Mammary epithelial cell (primary cell): Measurements from ENCODE around the gene SLC38A2.

Experiments used
- CTCF ChIP-seq, 2 donors: IDR thresholded peaks in 1 of 2; conservative IDR thresholded peaks in 1 of 2; 2 replicates each; pipeline ENCODE4 v1.5.1; 2011 to 2012; ENCODE audit warnings: inconsistent platforms in 2 of 2, low read length in 2 of 2, mild to moderate bottlenecking in 2 of 2, control low read depth in 1 of 2, low read depth in 1 of 2; ENCODE audit not compliant: insufficient read depth in 1 of 2; ENCODE audit errors: extremely low read depth in 1 of 2
- EZH2 ChIP-seq: IDR thresholded peaks from 2 replicates; pipeline ENCODE4 v1.6.1; 2012; ENCODE audit warnings: low read length, inconsistent platforms, borderline replicate concordance

DNA sequence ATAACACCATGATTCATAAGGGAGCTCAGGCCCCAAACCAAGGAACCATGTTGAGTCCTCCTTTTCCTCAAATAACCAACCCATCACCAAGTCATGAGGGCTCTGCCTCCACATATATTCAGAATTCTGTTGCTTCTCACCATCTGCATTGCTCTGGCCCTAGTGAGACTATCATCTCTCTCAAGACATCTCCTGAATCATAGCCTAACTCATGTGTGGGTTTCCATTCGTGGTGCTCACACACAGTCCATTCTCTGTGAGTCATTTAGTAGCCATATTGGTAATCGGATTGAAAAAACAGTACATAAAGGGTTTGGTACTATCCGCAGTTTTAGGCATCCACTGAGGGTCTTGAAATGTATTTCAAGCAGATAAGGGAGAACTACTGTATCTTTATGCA, 5.1 kb upstream of the SLC38A2 start:
- TF ChIP-seq EZH2 (no peak), CTCF (conservative IDR thresholded peaks at IDR 0.05 in 1 of 2, IDR thresholded peaks at IDR 0.05 in 1 of 2; ENCODE audit: extremely low read depth in 1 of 2, insufficient read depth in 1 of 2, low read depth in 1 of 2, low read length in 2 of 2) (no peak)
